GM12874 (cell line): ENCODE results near the gene ANKRD35.

Source experiments
- TF ChIP-seq, protein P1 (sequence below): IDR thresholded peaks from 2 replicates; pipeline ENCODE4 v1.5.1; 2011; ENCODE audit warnings: low read depth, mild to moderate bottlenecking, control low read depth, low read length, moderate library complexity; ENCODE audit not compliant: insufficient read depth

Gene ANKRD35

DNA sequence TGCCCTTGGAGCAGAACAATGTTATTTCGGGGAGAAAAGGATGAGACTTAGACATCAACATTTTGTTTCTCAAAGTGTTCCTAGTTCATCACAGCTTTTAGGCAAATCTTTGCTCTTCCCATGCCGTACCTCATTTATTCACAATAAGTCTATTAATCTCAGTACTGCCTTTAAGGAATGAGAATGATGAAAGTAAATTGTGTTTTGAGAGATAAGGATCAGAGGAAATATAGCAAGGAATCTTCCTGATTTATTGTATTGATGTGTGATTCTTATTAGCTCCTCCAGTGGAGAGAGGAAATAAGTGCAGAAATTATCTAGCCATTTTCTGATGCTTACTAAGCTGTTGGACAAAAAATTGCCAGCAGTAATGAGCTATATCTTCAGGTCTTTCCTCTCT lies 59.6 kb downstream of the ANKRD35 start:
- TF ChIP-seq, protein P1, sequence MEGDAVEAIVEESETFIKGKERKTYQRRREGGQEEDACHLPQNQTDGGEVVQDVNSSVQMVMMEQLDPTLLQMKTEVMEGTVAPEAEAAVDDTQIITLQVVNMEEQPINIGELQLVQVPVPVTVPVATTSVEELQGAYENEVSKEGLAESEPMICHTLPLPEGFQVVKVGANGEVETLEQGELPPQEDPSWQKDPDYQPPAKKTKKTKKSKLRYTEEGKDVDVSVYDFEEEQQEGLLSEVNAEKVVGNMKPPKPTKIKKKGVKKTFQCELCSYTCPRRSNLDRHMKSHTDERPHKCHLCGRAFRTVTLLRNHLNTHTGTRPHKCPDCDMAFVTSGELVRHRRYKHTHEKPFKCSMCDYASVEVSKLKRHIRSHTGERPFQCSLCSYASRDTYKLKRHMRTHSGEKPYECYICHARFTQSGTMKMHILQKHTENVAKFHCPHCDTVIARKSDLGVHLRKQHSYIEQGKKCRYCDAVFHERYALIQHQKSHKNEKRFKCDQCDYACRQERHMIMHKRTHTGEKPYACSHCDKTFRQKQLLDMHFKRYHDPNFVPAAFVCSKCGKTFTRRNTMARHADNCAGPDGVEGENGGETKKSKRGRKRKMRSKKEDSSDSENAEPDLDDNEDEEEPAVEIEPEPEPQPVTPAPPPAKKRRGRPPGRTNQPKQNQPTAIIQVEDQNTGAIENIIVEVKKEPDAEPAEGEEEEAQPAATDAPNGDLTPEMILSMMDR = no peak

DNA sequence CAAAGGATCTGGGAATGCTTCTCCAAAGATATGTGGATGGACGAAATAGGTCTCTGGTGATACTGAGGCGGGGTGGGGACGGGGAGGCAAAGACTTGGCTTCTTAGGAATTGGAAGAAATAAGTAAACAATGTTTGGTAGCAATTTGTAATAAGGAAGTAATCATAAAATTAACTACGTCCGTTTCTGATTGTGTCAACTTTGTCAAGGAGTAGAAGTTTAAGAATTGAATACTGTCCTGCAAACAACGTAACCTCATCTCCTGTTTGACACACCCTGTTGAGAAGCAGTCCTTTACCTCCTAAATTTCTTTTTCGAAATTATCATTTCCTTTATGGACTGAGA lies 61.2 kb downstream of the ANKRD35 start:
- TF ChIP-seq, protein P1 = no peak

DNA sequence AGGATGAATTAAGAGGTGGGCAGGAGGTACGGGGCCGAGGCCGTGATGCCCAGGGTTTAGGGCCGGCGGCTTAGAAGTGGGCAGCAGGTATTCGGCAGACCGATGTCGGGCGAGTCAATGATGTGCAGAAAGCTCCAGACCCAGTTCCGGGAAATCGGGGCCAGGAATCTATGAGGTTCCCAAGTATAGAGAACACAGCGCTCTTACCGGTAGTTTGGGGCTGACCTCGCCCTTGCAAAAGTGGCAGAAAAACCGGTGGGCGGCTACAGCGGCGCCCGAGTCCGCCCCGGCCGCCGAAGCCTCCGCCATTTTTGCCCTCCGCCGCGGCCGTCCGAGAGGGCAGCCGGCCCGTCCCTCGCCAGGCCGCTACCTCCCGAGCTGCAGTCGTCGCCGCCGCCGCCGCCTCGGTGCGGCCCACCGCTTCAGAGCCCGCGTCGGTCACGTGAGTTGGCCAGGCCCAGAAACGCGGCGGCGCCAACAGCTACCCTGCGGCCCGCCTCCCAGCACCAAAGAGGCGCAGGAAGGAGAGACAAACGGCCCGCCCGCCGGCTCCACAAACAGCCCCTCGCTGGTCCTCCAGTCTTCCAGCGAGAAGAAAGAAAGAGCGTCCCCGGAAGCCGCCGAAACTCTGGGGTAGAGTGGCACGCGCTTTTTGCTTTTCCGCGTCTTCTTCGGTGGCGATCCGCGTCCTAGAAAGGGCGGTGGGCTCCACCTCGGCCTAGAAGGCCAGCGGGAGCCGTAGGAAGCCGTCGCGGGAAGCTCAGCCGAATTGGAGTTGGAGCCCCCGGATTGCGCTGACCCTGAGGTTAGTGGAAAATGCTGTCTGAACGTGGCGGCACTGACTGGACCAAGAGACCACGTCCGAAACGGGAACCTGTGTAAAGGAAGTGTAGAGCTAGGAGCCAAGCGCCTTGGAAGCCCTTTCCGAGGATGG lies 61.8 kb downstream of the ANKRD35 start, which contains the start of the genes POLR3C and RNF115:
POLR3C (plus strand) TSS at position 636 of the 934 bp plus-strand sequence. CDS start 1,577 bp downstream, outside the sequence.
RNF115 (minus strand) TSS at position 531 of the 934 bp plus-strand sequence; CDS start at position 309, 222 bp downstream.
- TF ChIP-seq, protein P1 = no peak
